ENCODE data around the gene PICALM.

The PICALM gene

DNA sequence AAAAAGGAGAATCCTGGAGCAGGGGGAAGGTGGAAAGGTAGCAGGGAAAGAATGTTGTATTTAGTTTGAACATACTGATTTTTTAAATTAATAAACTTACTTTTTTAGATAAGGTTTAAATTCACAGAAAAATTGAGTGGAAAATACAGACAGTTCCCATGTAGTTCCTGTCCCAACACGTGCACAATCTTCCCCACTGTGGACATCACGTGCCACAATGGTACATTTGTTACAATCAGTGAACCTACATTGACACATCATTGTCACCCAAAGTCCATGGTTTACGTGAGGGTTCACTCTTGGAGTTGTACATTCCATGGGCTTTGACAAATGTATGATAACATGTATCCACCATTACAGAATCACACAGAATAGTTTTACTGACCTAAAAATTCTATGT lies 10.5 kb upstream of the PICALM start:
- no peak for TF ChIP-seq CTCF (conservative IDR thresholded peaks at IDR 0.05)

DNA sequence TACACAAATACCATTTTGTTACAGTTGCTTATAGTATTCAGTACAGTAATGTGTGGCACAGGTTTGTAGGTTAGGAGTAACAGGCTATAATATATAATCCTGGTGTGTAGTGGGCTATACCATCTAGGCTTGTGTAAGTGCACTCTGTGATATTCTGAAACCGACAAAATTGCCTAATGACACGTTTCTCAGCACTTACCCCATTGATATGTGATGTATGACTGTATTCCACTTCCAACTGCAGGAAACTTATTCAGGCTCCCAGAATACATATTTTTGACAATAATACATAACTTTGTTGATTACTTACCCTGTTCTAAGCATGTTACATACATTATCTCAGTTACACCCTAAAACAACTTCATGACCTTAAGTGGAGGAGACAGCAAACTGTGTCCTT lies 5.1 kb upstream of the PICALM start:
- no peak overlapping the region for H3K27ac ChIP-seq
- no peak for TF ChIP-seq CTCF (conservative IDR thresholded peaks at IDR 0.05)

More for the DNA sequence above, 10.5 kb upstream of the PICALM start:
- H3K27ac ChIP-seq = no peak overlapping the region

DNA sequence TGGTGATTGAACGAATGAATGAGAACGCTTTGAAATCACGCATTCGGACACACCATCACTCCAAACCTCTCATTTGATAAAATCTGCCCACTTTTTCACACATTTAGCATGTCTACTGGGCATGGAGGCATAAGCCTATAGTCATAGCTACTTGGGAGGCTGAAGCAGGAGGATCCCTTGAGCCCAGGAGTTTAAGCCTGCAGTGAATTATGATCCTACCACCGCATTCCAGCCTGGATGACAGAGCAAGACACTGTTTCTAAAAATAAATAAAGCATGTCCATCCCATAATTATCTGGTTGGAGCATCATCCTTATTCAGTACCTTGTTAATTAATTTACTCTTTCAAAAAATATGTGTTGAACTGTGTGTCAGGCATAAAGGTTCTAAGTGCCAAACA lies 3.3 kb upstream of the PICALM start:
- TF ChIP-seq CTCF (conservative IDR thresholded peaks at IDR 0.05) = no peak
- H3K27ac ChIP-seq = no peak overlapping the region

GRCh38 chr11:86070142-86071056 lies 1.5 kb upstream of the PICALM start:
- TF ChIP-seq CTCF (conservative IDR thresholded peaks at IDR 0.05) = no peak
- H3K27ac ChIP-seq = peak overlapping the region; percentile 87

- H3K27ac ChIP-seq = peak overlapping the region; percentile 87
- TF ChIP-seq CTCF (conservative IDR thresholded peaks at IDR 0.05) = no peak
These were observed 671 bp upstream of the PICALM start for GRCh38 chr11:86069408-86070101.

DNA sequence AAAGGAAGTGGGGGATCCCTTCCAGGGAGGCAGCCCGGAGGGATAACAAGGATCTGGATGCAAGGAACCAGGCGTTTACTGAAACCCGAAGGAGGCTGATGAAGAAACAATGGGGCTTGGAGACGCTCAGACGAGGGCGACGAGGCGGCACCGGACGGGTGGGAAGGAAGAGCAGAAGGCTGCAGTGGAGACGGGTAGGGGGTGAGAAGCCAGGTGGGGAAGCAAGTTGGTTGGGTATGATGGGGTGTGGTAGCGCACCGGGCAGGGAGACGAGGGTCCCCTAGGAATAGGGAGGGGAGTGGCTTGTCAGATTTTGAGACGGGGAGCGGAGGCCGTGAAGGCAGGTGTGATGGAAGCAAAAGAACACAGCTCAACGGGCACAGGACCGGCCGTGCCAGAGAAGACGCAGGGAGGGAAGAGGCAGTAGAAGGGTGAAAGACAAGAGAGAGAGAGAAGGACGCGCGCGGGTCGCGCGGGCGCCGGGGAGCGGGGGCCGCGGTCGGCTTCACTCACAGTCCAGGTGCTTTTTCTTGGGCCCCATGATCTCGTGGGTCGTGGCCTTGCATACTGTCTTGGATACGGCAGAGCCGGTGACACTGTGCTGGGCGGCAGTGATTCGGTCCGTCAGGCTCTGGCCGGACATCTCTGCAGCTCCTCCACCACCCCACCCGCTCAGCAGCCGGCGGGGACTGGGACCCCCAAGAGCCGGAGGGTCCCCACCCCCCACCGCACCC lies 579 bp downstream of the PICALM start:
- no peak for TF ChIP-seq CTCF (conservative IDR thresholded peaks at IDR 0.05)
- H3K27ac ChIP-seq = peak overlapping the region; percentile 87

DNA sequence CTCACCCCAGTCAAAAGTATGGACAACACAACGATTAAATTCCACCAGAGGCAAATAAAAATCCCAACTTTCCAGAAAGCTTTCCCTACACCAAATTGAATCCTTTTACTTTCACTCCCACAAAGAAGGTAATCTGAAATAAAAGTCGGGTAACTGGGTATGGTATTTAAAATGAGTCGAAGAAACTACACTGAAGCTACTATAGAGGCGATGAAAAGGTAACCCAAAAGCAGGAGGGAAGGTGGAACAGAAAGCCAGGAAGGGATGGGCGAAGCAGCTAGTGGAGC lies 1.1 kb downstream of the PICALM start:
- no peak for TF ChIP-seq CTCF (conservative IDR thresholded peaks at IDR 0.05)
- peak overlapping the region; percentile 87 for H3K27ac ChIP-seq

All from VCaP (cell line).